Left ventricle myocardium superior (tissue), 1 donor: ENCODE data around the gene TGFBR2. TPM values are rescaled to one million over a fixed set of nuclear protein-coding genes. Genes with fewer than 3 reads are reported as not detected.
"Not testable (repeated sequence)": the region's sequence is repeated elsewhere in the genome, so short reads cannot be mapped to it uniquely, and the experiment has no call there.

Source experiments
- ATAC-seq: fragments of 200-7000 bp; cut with Tn5 transposase; one replicate; pipeline ENCODE4 v1.9.1; 2020; ENCODE audit warnings: mild to moderate bottlenecking, moderate library complexity
- DNase-seq: peaks from one replicate; pipeline ENCODE4 v3.0.0-alpha.2; 2020
- intact Hi-C: fragments of 100-400 bp; cut with micrococcal nuclease; formaldehyde crosslinking; loops from one replicate; pipeline ENCODE4 v1.11.0; 2022
- total RNA-seq: library from RNA; stranded (reverse); fragmentation: NEBNext Ultra II Directional; extraction: Animal tissue kit (Norgen Biotek cat#: 25700); gene quantifications from one replicate; pipeline ENCODE4 v1.2.1, GENCODE V29; 2021
- donor health status: DM: no; HTN: yes; CAD: no; lungs with severe emphysema.

Gene TGFBR2
- total RNA-seq, 1 donor from 2014 or later = 175 TPM

DNA sequence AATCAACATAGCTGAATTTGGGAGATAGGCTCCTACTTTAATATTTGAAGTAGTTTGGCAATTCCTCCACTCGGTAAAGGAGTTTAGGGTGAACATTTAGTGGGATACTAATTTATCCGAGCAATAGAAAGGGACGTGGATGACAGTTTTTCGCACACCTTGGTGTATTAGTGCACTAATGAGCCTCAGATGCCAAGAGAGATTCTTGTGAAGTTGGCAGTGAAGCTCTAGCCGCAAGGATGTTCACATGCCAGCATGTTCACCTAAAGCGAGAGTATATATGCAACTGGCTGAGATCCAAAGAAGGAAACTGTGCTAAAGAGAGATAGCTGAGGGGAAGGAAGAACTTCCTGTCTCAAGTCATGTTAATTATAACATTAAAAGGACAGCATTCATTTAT is 58.5 kb downstream of the TGFBR2 start:
- ATAC-seq (no peak), DNase-seq (no peak)
- intact Hi-C loops = no loop called here

DNA sequence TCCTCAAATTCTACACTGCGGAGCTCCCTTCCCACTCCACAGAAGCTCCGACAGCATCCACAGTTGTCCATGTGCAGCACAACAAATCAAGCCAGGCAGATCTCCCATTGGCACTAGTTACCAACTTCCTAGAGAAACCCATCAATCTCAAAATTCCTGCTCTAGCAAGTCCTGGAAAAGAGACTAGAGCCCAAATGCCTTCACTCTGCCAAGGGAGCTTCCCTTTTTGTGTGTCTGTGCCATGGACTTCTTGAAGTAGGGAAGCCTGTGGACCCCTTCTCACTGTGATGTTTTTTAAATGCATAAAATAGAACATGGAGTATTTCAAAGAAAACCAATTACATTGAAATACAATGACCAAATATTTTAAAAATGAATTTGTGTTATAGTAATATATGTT is 59.1 kb downstream of the TGFBR2 start:
- intact Hi-C loops = no loop called here
- no peak for DNase-seq
- ATAC-seq = no peak

DNA sequence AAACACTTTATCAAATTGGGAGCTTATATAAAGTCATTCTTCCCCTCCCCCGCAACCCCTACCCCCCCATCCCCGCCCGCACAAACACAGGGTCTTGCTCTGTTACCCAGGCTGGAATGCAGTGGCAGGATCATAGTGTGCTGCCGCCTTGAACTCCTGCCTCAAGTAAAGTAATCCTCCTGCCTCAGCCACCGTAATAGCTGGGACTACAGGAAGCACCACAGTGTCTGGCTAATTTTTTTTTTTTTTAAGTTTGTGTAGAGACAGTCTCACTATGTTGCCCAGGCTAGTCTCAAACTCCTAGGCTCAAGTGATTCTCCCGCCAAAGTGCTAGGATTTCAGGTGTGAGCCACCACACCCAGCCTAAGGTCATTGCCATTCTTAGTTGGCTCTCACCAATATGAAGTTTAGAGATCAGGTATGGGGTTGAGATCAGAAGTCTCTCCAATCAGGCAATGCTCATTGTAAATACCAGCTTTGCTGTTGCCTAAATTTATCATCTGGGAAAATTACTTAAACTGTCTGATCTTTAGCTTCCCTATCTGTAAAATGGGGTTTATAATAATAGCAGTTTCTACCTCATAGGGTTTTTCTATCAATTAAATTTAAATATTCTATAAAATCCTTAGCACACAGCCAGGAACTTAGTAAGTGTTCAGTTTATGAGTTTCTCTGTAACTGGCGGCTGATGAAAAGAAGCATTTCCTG is 60.3 kb downstream of the TGFBR2 start:
- DNase-seq (no peak), ATAC-seq (peak; percentile 17)
- intact Hi-C loops = no loop called here

DNA sequence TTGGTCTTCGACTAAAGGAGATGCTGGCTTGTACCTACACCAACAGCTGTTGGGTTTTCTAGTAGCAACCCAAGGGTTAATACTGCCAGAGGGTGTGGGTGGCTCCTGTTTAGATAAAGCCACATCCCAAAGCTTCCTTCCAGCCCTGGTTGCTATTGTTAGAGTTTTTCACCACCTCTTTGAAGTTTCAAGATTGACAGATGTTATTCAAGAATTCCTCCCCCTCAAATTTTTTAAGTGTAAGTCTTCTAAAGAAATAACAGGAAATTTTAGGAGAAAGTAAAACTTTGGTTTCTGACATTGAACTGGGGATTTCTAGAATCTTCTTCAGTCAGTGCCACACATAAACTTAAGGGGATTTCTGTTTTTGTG is 60.9 kb downstream of the TGFBR2 start:
- intact Hi-C loops = no loop called here
- no peak for DNase-seq
- ATAC-seq = peak; percentile 53

DNA sequence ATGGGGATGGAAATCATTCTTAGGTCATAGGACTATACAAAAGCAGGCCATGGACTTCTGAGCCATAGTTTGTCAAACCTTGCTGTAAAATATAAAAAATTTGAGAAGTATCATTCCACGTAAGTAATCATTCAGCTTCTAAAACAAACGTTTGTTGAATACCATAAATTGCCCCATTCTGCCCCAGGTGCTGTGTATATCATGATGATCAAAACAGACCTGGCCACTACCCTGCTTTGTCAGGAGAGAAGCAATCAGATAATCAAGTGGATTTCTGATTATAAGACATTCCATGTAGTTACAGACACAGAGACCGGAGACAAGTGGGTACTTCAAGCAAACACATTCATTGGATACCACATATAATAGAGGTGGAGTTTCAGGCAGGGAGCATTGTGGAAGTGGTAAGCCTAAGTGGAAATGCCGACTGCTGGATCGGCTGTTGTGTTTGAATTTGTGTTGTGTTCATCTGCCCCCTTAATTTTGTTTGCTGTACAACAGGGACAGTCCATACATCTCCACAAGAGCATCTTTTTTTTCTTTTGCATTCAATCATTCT is 61.7 kb downstream of the TGFBR2 start:
- intact Hi-C loops = no loop called here
- DNase-seq = no peak
- ATAC-seq = peak; percentile 61

DNA sequence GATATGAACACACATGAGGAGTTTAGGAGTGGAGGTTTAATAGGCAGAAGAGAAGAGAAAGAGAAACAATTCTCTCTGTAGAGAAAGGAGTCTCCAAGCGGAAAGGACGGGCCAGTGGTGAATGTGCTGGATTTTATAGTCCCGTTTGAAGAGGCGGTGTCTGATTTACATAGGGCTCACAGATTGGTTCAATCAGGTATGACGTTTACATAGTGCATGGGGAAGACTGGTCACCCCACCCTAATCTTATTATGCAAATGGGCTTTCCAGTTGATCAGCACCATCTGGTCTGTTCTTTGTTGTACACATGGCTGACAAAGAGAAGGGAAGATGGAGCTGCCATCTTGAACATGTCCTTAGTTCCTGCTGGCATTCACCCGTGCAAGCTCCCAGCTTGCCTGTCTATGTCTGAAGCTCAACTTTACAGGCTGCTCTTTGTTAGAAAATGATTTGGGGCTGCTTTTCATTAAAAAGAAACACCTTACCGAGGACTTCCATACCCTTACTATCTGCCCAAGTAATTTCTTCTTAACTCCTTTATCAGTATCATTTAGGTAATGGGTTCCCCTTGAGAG is 63.0 kb downstream of the TGFBR2 start:
- ATAC-seq, intact Hi-C loops, DNase-seq: not testable (repeated sequence)

DNA sequence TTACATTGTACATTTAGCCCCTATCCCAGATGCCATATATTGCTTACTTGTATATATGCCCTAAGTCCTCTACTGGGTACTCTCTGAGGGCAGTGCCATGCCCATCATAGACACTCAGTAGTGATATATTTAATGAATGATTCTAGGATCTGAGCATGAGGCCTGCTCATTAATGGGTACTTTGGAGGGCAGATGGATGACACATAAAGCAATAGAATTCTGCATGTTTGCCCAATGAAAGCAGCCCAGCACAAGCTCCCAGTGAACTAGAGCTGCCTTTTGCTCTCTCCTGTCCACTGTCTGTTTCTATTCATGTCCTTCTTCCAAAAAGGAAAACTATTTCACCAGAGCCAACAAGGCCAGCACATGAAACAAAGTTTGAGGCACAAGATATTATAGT is 63.9 kb downstream of the TGFBR2 start:
- ATAC-seq (no peak), DNase-seq (no peak)
- intact Hi-C loops = no loop called here

DNA sequence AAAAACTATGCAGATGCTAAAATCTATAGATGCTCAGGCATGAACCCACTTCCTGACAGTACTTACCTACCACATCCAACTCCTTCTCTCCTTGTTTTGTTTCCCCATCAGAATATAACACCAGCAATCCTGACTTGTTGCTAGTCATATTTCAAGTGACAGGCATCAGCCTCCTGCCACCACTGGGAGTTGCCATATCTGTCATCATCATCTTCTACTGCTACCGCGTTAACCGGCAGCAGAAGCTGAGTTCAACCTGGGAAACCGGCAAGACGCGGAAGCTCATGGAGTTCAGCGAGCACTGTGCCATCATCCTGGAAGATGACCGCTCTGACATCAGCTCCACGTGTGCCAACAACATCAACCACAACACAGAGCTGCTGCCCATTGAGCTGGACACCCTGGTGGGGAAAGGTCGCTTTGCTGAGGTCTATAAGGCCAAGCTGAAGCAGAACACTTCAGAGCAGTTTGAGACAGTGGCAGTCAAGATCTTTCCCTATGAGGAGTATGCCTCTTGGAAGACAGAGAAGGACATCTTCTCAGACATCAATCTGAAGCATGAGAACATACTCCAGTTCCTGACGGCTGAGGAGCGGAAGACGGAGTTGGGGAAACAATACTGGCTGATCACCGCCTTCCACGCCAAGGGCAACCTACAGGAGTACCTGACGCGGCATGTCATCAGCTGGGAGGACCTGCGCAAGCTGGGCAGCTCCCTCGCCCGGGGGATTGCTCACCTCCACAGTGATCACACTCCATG is 65.3 kb downstream of the TGFBR2 start:
- DNase-seq (no peak), ATAC-seq (no peak)
- intact Hi-C loops = no loop called here

DNA sequence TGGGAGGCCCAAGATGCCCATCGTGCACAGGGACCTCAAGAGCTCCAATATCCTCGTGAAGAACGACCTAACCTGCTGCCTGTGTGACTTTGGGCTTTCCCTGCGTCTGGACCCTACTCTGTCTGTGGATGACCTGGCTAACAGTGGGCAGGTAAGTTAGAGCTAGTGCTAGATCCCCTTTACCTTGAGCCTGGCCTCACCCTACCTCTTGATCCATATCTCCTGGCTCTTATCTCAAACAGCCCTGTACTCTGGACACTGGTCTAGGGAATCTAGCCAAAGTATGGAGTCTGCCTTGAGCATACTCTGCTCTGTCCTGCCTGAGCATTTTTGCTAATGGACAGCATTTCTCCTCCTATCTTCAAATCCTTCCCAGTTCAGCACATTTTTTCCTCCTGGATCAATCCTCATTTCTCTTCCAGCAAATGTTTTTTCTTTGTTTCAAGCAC is 65.9 kb downstream of the TGFBR2 start:
- intact Hi-C loops = no loop called here
- ATAC-seq = no peak
- DNase-seq = no peak

DNA sequence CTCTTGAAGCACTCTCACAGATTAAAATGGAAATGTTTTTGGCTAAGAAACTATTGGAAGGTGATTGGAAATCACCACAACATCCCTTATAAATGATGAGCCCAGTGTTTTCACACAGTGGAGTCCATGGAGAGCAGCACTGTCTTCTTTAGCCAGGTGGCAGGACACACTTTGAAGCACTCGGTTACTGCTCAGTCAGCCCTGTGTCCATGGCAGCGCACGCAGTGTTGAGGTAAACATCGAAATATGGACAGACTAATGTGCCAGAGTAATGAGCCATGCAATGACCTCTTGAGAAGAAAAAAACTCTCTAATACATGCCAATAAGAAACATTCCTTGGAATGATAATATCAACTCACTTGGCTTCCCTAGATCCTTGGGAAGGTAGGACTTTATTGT is 66.6 kb downstream of the TGFBR2 start:
- ATAC-seq = peak; percentile 66
- intact Hi-C loops = no loop called here
- DNase-seq = no peak

DNA sequence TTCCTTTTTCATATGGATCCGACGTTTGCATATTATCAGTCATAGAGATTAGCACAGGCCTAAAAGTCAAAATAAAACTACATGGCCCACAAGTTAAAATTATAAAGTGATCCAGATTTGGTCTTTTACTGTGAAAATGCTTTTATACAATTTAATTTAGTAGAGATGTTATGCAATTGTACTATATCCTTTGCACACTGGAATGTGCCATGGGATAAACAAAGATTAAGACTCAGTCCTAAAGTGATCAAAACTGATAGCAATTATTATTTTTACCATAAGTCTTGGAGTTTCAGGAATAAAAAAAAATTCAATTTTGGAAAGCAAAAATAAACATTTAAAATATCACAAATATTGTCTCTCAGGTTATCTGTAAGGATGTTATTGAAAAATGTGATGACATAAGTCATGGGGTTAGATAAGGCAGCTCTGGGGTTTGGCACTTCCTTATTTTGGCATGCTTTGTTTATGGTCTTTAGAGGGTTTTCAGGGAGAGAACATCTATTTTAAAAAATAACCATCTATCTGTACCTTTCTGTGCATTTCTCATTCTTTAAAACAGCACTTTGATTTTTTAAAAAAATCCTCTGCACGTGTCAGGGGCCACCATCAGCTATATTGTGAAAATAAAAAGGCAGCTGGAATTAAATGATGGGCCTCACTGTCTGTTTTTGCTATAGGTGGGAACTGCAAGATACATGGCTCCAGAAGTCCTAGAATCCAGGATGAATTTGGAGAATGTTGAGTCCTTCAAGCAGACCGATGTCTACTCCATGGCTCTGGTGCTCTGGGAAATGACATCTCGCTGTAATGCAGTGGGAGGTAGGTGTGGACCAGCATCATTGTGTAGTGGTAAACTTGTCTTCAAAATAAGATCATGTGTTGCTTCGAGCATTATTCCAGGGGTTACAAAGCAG is 67.3 kb downstream of the TGFBR2 start:
- ATAC-seq = peak; percentile 28
- intact Hi-C loops = no loop called here
- DNase-seq = no peak

DNA sequence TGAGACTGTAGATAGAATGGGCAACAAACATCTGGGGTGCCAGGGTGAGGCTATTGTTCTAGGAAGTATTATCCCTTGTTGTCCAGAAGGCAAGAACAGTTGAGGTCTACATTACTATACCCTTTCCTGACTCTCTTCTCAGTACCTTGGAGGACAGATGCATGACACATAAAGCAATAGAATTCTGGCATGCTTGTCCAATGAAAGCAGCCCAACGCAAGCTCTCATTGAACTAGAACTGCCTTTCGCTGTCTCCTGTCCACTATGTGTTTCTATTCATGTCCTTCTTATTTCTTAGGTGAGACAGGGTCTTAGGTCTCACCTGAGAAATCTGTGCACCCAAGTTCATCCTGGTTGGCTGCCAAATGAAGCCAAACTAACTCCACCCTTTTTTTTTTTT is 68.6 kb downstream of the TGFBR2 start:
- DNase-seq (no peak), ATAC-seq (no peak)

DNA sequence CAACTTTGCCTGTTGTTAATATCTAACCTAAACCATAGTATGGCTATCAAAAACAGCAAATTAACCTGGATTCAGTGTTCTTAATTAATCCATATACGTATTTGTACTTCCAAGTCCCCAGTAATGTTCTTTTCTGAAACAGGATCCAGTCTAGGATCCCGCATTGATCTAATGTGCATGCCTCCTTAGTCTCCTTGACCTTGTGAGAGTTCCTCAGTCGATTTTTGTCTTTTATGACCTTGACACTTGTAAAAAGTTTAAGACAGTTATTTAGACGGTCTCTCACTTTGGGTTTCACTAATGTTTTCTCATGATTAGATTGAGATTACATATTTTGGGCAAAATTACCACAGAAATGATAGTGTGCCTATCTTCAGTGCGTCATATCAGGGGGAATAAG is 69.4 kb downstream of the TGFBR2 start:
- no peak for DNase-seq
- intact Hi-C loops = no loop called here
- ATAC-seq = no peak

More for the DNA sequence above, 68.6 kb downstream of the TGFBR2 start:
- intact Hi-C loops = no loop called here

DNA sequence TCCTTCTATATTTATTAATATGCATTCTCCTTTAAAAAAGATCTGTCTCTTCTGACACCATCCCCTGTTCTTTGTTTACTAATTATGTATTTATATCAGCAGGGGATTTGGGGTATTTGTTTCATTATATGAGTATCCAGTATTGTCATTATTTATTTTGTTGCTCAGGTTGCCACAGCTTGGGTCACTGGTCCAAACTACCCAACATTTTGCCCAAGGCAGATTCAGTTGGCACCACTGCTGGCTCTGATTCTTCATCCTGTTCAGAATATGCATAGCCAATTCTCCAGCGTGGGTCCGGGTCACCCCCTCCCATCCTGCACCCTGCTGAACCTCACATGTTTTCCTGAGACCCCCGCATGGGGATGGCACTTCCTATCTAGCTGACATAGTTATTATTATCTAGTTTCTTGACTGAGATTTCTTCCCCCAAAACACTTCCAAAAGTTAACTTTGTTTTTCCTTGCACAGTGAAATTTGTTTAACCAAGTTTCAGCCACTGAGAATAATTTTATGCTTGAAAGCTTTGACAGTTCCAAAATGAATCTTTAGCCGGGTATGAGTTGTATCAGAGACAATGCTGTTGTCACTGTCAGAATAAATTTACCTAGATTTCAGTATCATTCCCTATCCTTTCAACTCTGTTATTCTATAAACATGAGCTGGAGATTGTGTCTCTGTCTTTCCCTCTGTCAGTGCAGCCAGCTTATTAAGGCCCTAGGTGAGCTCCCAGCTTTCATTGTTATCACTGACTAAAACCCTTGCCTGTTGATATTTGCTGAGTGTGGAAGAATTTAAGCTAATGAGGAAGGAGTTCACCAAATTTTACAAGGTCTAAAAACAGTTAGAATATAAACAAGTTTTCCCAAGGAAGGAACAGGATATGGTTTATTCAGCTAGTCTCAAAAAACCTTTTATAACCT is 70.3 kb downstream of the TGFBR2 start:
- ATAC-seq (no peak), DNase-seq (no peak)
- intact Hi-C loops = no loop called here

DNA sequence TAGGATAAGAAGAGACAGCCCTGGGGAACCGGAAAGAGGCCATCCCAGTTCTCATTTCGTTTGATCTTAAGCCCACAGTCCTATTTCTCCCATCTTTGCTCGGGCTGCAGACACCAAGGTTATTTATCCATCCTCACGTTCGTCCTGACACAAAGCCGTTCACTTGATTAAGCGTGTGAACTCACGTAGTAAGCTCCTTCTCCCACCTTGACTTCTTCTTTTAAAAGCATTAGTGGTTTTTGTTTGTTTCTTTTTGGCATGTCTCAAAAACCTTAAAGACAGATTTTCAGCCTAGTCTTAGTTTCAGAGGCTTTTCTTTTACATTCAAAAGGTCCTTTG is 70.9 kb downstream of the TGFBR2 start:
- intact Hi-C loops = no loop called here
- no peak for DNase-seq
- no peak for ATAC-seq

DNA sequence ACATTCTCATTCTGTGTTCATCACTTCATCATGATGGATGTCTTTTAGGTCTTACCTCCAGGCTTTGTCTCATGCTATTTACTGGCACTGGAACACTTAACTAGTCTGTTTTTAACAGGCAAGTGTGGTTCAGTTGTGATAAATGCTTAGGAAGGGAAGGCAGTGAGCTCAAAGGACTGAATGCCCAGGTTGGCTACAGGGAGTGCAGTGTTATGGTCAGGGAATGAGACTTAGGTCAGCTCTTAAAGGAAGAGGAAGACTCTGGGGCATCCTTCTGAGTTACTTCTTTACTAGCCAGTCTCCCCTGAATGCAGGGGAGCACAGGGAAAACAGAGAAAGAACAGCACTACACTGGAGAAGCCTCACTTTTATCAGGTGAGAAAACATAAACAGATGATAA is 72.6 kb downstream of the TGFBR2 start:
- intact Hi-C loops = no loop called here
- DNase-seq (no peak), ATAC-seq (no peak)

DNA sequence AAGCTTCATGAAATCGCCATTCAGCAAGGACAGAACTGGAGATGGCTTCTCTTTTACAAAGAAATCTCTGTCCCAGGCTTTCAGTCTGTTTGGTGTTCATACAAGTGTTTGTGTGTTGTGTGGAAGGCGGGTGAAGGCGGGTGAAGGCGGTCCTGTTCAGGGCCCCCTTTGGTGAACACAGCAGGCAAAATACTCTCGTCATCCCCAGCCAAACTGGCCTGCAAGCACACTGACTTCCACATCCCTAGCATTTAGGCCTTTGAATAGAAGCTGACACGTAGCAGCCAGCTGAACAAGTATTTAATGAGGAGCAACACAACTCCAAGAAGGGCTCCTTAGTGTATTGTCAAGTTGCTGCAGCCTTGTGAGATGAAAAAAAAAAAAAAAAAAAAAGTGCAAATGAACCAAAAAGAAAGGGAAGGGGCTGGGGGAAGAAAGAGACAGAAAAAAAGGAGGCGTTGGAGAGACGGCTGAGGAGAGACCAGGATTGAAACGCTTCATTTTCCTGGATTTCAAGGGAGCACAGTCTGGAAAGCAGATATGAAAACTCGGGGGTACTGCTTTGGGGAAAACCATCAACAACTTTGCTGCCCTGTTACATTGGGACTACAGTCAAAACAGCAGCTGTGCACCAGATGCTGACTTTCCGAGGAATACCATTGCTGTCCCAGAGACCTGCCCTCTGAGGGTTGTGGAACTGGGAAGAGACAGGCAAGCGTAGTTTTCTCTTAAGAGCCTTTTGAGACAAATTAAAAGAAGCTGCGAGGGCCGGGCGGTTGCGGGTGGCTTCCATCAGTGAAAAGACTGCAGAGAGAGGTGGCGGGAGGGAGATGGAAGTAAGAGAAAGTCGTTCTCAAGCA is 74.6 kb downstream of the TGFBR2 start:
- intact Hi-C loops = loop anchor here (10.0 kb wide), 1 partner anchor 226 kb away; no protein-coding TSS in a partner anchor
- peak; percentile 84 for ATAC-seq
- DNase-seq = peak; percentile 57
